H1 (cell line): ENCODE results near the gene JUN. TPM values are rescaled to one million over a fixed set of nuclear protein-coding genes. Genes with fewer than 3 reads are reported as not detected.

ENCODE experiments used
- CHD2 ChIP-seq: IDR thresholded peaks from 2 replicates; pipeline ENCODE4 v1.6.1; 2012; ENCODE audit warnings: low read length, improper control_type of control experiment
- EZH2 ChIP-seq: fragments of 200-600 bp; sonication (generic); IDR thresholded peaks from 2 replicates; pipeline ENCODE4 v1.7.1; 2012; ENCODE audit warnings: low read depth, mild to moderate bottlenecking, moderate library complexity, low read length, inconsistent platforms; ENCODE audit not compliant: severe bottlenecking
- JUN ChIP-seq: IDR thresholded peaks from 2 replicates; pipeline ENCODE4 v1.6.1; 2011; ENCODE audit warnings: low read depth, mild to moderate bottlenecking, improper control_type of control experiment, low read length
- KDM4A ChIP-seq: IDR thresholded peaks from one replicate; pipeline ENCODE4 v1.7.1; 2012; ENCODE audit warnings: low read depth, mild to moderate bottlenecking, moderate library complexity, low read length, inconsistent platforms; ENCODE audit not compliant: severe bottlenecking
- POLR2AphosphoS5 ChIP-seq: IDR thresholded peaks from 2 replicates; pipeline ENCODE4 v1.6.1; 2011; ENCODE audit warnings: low read depth, low read length
- SIX5 ChIP-seq: IDR thresholded peaks from 2 replicates; pipeline ENCODE4 v1.6.1; 2011; ENCODE audit warnings: mild to moderate bottlenecking, low read depth, low read length
- YY1 ChIP-seq: IDR thresholded peaks from 2 replicates; pipeline ENCODE4 v1.6.1; 2011; ENCODE audit warnings: low read depth, mild to moderate bottlenecking, low read length
- ZNF274 ChIP-seq: IDR thresholded peaks from 2 replicates; pipeline ENCODE4 v1.7.0; 2012; ENCODE audit warnings: low read length, borderline replicate concordance; ENCODE audit errors: extremely low read depth
- polyA plus RNA-seq, 7 experiments: library from polyadenylated mRNA; depleted of rRNA in 3 of 7; stranded (reverse) in 5 of 7; unstranded in 2 of 7; fragments of >200 nt in 5 of 7; fragments of 200-250 nt in 2 of 7; gene quantifications; 1 replicate in 5 of 7; 2 replicates in 1 of 7; 4 replicates in 1 of 7; pipeline versions ENCODE4 v1.2.1 to v1.2.3, GENCODE V29; 2011 to 2013; ENCODE audit warnings: missing spikeins in 2 of 7, mixed read lengths in 2 of 7
- total RNA-seq: library from RNA; stranded (reverse); fragmentation: NEBNext Ultra II Directional; extraction: Animal tissue kit (Norgen Biotek cat#: 25700); gene quantifications from 2 replicates; pipeline ENCODE4 v1.2.1, GENCODE V29; 2021
- TF ChIP-seq, protein P1 (sequence below), 3 experiments: IDR thresholded peaks; 1 replicate in 2 of 3; 2 replicates in 1 of 3; pipeline versions ENCODE4 v1.5.1 to v1.6.1; 2011; ENCODE audit warnings: low read length in 3 of 3, mild to moderate bottlenecking in 3 of 3, inconsistent platforms in 2 of 3, low read depth in 1 of 3, moderate library complexity in 1 of 3; ENCODE audit not compliant: insufficient read depth in 1 of 3; ENCODE audit errors: control extremely low read depth in 1 of 3
- TF ChIP-seq, protein P2 (sequence below): IDR thresholded peaks from 2 replicates; pipeline ENCODE4 v1.6.1; 2012; ENCODE audit warnings: low read length, inconsistent platforms

The JUN gene
- total and polyA plus RNA-seq, 2 of the 8 experiments (the other 6 are each of a cell fraction or from before 2014, with no cell fraction given): 4.4 to 10.9 TPM

DNA sequence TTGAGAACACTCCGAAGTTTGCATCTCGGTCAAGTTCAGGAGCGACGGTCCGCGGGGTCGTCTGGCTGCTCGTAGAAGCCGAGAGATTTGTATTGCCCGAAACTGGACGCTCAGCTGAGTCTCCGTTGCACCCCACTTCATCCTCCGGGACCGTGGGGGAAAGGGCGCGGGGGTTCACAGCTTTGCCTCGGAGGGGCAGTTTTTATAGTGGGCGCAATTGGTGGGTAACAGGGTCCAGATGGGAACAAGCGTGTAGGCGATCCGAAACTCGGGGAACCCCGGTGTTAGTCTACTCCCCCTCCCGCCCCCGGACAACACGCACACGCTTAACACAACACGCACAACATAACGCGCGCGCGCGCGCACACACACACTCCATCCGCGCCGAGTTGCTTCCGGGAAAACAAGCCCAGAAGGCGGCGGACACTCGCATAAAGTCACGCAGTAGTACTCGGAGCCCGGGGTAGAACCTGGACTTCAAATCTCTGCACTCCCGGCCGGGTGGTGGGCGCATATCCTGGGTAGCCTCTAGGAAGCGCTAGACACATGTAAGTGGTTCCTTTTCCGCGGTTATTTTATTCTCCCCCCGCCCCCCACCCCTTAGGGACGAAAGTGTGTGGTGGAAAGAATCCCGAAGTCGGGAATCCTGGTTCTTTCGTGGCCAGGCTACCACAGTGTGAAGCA lies 1.1 kb upstream of the JUN start (continued):
- TF ChIP-seq POLR2AphosphoS5: no peak
- TF ChIP-seq, protein P1, sequence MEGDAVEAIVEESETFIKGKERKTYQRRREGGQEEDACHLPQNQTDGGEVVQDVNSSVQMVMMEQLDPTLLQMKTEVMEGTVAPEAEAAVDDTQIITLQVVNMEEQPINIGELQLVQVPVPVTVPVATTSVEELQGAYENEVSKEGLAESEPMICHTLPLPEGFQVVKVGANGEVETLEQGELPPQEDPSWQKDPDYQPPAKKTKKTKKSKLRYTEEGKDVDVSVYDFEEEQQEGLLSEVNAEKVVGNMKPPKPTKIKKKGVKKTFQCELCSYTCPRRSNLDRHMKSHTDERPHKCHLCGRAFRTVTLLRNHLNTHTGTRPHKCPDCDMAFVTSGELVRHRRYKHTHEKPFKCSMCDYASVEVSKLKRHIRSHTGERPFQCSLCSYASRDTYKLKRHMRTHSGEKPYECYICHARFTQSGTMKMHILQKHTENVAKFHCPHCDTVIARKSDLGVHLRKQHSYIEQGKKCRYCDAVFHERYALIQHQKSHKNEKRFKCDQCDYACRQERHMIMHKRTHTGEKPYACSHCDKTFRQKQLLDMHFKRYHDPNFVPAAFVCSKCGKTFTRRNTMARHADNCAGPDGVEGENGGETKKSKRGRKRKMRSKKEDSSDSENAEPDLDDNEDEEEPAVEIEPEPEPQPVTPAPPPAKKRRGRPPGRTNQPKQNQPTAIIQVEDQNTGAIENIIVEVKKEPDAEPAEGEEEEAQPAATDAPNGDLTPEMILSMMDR (IDR thresholded peaks at IDR 0.05; ENCODE audit: control extremely low read depth in 1 of 3, insufficient read depth in 1 of 3, low read depth in 1 of 3, low read length in 3 of 3): peak; percentile 55 to 63 (median 55)
- TF ChIP-seq KDM4A: peak; percentile 37
- no peak for TF ChIP-seq CHD2
- TF ChIP-seq, protein P2, sequence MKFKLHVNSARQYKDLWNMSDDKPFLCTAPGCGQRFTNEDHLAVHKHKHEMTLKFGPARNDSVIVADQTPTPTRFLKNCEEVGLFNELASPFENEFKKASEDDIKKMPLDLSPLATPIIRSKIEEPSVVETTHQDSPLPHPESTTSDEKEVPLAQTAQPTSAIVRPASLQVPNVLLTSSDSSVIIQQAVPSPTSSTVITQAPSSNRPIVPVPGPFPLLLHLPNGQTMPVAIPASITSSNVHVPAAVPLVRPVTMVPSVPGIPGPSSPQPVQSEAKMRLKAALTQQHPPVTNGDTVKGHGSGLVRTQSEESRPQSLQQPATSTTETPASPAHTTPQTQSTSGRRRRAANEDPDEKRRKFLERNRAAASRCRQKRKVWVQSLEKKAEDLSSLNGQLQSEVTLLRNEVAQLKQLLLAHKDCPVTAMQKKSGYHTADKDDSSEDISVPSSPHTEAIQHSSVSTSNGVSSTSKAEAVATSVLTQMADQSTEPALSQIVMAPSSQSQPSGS: no peak
- TF ChIP-seq JUN: no peak
- TF ChIP-seq ZNF274: no peak
- peak; percentile 49 for TF ChIP-seq EZH2
- no peak for TF ChIP-seq YY1
- no peak for TF ChIP-seq SIX5
- TF ChIP-seq, all 59 proteins: peak for 7
